H1 (cell line): ENCODE data around the gene TNNC1. TPM values are rescaled to one million over a fixed set of nuclear protein-coding genes. Genes with fewer than 3 reads are reported as not detected.

ENCODE experiments used
- CTCF ChIA-PET: fragments of 300-600 bp; sonication (Branson Sonifier 250); formaldehyde crosslinking; loops from one replicate; lab custom pipeline; 2021; ENCODE audit not compliant: partially characterized antibody; lab: Charles Lee
- POLR2A ChIA-PET: fragments of 300-600 bp; sonication (Branson Sonifier 250); formaldehyde crosslinking; loops from one replicate; lab custom pipeline; 2021; ENCODE audit warnings: inconsistent platforms; ENCODE audit not compliant: partially characterized antibody; lab: Charles Lee
- DNase-seq, 2 experiments: peaks; one replicate each; pipeline versions ENCODE4 v3.0.0 to v3.0.0-alpha.2; 2010 to 2022; ENCODE audit warnings: low spot score in 2 of 2, low read depth in 1 of 2, mixed read lengths in 1 of 2
- FAIRE-seq: peaks from 2 replicates; lab custom pipeline; 2011; peaks lifted over from hg19 to GRCh38; lab: Jason Lieb, UNC
- H2AFZ ChIP-seq: 2 replicates; pipeline ENCODE4 v1.8.1; 2012; ENCODE audit warnings: low read length, inconsistent platforms
- H2AK5ac ChIP-seq: 2 replicates; pipeline ENCODE4 v1.6.1; 2013; ENCODE audit warnings: low read depth, low read length
- H2BK120ac ChIP-seq: replicated peaks from 2 replicates; pipeline ENCODE3; 2013; ENCODE audit warnings: low read depth, low read length, inconsistent platforms
- H2BK12ac ChIP-seq: 2 replicates; pipeline ENCODE4 v1.6.1; 2013; ENCODE audit warnings: low read depth, low read length
- H2BK15ac ChIP-seq: 2 replicates; pipeline ENCODE4 v1.6.1; 2013; ENCODE audit warnings: low read length
- H2BK20ac ChIP-seq: 2 replicates; pipeline ENCODE4 v1.6.1; 2013; ENCODE audit warnings: low read length
- H2BK5ac ChIP-seq: 2 replicates; pipeline ENCODE4 v1.6.1; 2013; ENCODE audit warnings: low read depth, low read length
- H3K14ac ChIP-seq: 2 replicates; pipeline ENCODE4 v1.6.1; 2013; ENCODE audit warnings: inconsistent platforms; ENCODE audit not compliant: insufficient read length
- H3K18ac ChIP-seq: 2 replicates; pipeline ENCODE4 v1.6.1; 2013; ENCODE audit warnings: low read length; ENCODE audit errors: extremely low read depth
- H3K23ac ChIP-seq: 2 replicates; pipeline ENCODE4 v1.6.1; 2013; ENCODE audit warnings: inconsistent platforms; ENCODE audit not compliant: insufficient read length
- H3K23me2 ChIP-seq: 2 replicates; pipeline ENCODE4 v1.6.1; 2013; ENCODE audit warnings: low read depth, low read length
- H3K27ac ChIP-seq: 2 replicates; pipeline ENCODE4 v1.6.1; 2011; ENCODE audit warnings: low read depth, low read length, inconsistent platforms
- H3K27me3 ChIP-seq, 4 experiments: replicated peaks in 1 of 4; 1 replicate in 1 of 4; 2 replicates in 3 of 4; pipeline versions ENCODE4 v1.6.1 to v1.8.1; 2011 to 2013; ENCODE audit warnings: low read length in 3 of 4, mild to moderate bottlenecking in 3 of 4, inconsistent platforms in 2 of 4, mixed read lengths in 2 of 4, moderate library complexity in 1 of 4; ENCODE audit not compliant: control insufficient read depth in 3 of 4, insufficient read depth in 3 of 4; ENCODE audit errors: extremely low read depth in 1 of 4
- H3K36me3 ChIP-seq, 4 experiments: 2 replicates each; pipeline versions ENCODE4 v1.6.1 to v1.8.1; 2011 to 2013; ENCODE audit warnings: mild to moderate bottlenecking in 4 of 4, low read length in 3 of 4, moderate library complexity in 2 of 4, control low read depth in 1 of 4, inconsistent platforms in 1 of 4; ENCODE audit not compliant: insufficient read depth in 4 of 4, control insufficient read depth in 2 of 4
- H3K4ac ChIP-seq: replicated peaks from 2 replicates; pipeline ENCODE3; 2013; ENCODE audit warnings: low read length, low read depth, mixed read lengths, inconsistent platforms; ENCODE audit not compliant: insufficient read length
- H3K4me1 ChIP-seq, 4 experiments: replicated peaks in 1 of 4; 1 replicate in 1 of 4; 2 replicates in 3 of 4; pipeline versions ENCODE4 v1.6.1 to v1.8.1; 2011 to 2013; ENCODE audit warnings: low read length in 3 of 4, inconsistent platforms in 2 of 4, mixed read lengths in 1 of 4; ENCODE audit not compliant: insufficient read depth in 4 of 4, control insufficient read depth in 3 of 4
- H3K4me2 ChIP-seq, 2 experiments: 2 replicates each; pipeline versions ENCODE4 v1.6.1 to v1.8.1; 2011 to 2013; ENCODE audit warnings: low read depth in 2 of 2, low read length in 2 of 2, control low read depth in 1 of 2, inconsistent platforms in 1 of 2, mild to moderate bottlenecking in 1 of 2; ENCODE audit not compliant: insufficient read depth in 1 of 2
- H3K4me3 ChIP-seq, 4 experiments: fragments of 200-600, 300-600 bp in 1 of 4; sonication (generic), shearing (Covaris generic), sonication (Bioruptor Twin) in 1 of 4; 2 replicates each; pipeline versions ENCODE4 v1.5.1 to v1.8.1; 2011 to 2016; ENCODE audit warnings: low read length in 4 of 4, low read depth in 3 of 4, control low read depth in 2 of 4, inconsistent platforms in 2 of 4, mild to moderate bottlenecking in 2 of 4, mixed read lengths in 1 of 4, moderate library complexity in 1 of 4; ENCODE audit not compliant: insufficient read depth in 2 of 4; ENCODE audit errors: extremely low read depth in 1 of 4
- H3K56ac ChIP-seq: replicated peaks from 2 replicates; pipeline ENCODE3; 2013; ENCODE audit warnings: low read depth, mild to moderate bottlenecking, mixed read lengths, low read length, inconsistent platforms; ENCODE audit not compliant: insufficient read length
- H3K79me1 ChIP-seq: 2 replicates; pipeline ENCODE4 v1.6.1; 2013; ENCODE audit warnings: low read depth, low read length, control low read depth
- H3K79me2 ChIP-seq, 2 experiments: 2 replicates each; pipeline versions ENCODE4 v1.6.1 to v1.8.1; 2012 to 2013; ENCODE audit warnings: low read length in 2 of 2, mild to moderate bottlenecking in 2 of 2, inconsistent platforms in 1 of 2; ENCODE audit not compliant: insufficient read depth in 2 of 2, control insufficient read depth in 1 of 2
- H3K9ac ChIP-seq, 4 experiments: replicated peaks in 1 of 4; 1 replicate in 1 of 4; 2 replicates in 3 of 4; pipeline versions ENCODE4 v1.6.1 to v1.8.1; 2011 to 2013; ENCODE audit warnings: low read depth in 3 of 4, low read length in 3 of 4, control low read depth in 2 of 4, mild to moderate bottlenecking in 2 of 4, moderate library complexity in 2 of 4, inconsistent platforms in 1 of 4; ENCODE audit errors: extremely low read depth in 1 of 4
- H3K9me3 ChIP-seq, 2 experiments: 2 replicates each; pipeline versions ENCODE4 v1.6.1 to v1.8.1; 2012 to 2013; ENCODE audit warnings: mild to moderate bottlenecking in 2 of 2, moderate library complexity in 2 of 2, control low read depth in 1 of 2, inconsistent platforms in 1 of 2, low read depth in 1 of 2, low read length in 1 of 2, mixed read lengths in 1 of 2; ENCODE audit not compliant: insufficient read depth in 2 of 2
- H4K20me1 ChIP-seq, 2 experiments: replicated peaks in 1 of 2; 2 replicates each; pipeline versions ENCODE3 to v1.8.1; 2011 to 2013; ENCODE audit warnings: inconsistent platforms in 2 of 2, low read length in 2 of 2, mild to moderate bottlenecking in 1 of 2; ENCODE audit not compliant: insufficient read depth in 2 of 2, control insufficient read depth in 1 of 2
- H4K5ac ChIP-seq: 2 replicates; pipeline ENCODE4 v1.6.1; 2013; ENCODE audit warnings: low read length, low read depth, mixed read lengths, inconsistent platforms; ENCODE audit not compliant: insufficient read length
- H4K8ac ChIP-seq: 2 replicates; pipeline ENCODE4 v1.8.0; 2013; ENCODE audit warnings: mild to moderate bottlenecking, moderate library complexity, low read length, inconsistent platforms; ENCODE audit not compliant: insufficient read depth; ENCODE audit errors: extremely low read depth
- H4K91ac ChIP-seq: replicated peaks from 2 replicates; pipeline ENCODE3; 2013; ENCODE audit warnings: low read length, mixed read lengths, inconsistent platforms; ENCODE audit not compliant: insufficient read length
- BACH1 ChIP-seq: IDR thresholded peaks from 2 replicates; pipeline ENCODE4 v1.6.1; 2012; ENCODE audit warnings: low read length, improper control_type of control experiment
- CBX5 ChIP-seq: fragments of 300-800, 300-1000 bp; sonication (generic); IDR thresholded peaks from 2 replicates; pipeline ENCODE4 v1.7.1; 2016; ENCODE audit warnings: antibody characterized with exemption, low read length, low read depth
- CREB1 ChIP-seq: IDR thresholded peaks from 2 replicates; pipeline ENCODE4 v1.6.1; 2012; ENCODE audit warnings: inconsistent platforms
- YY1 ChIP-seq: IDR thresholded peaks from 2 replicates; pipeline ENCODE4 v1.6.1; 2011; ENCODE audit warnings: low read depth, mild to moderate bottlenecking, low read length
- WGBS, 2 experiments: shearing (Covaris generic) in 1 of 2; methylation state at CpG; one replicate each; pipeline versions ENCODE4 v1.1.6 to v1.1.7; 2013 to 2015; ENCODE audit warnings: low lambda C conversion rate in 2 of 2, mixed read lengths in 2 of 2, inconsistent platforms in 1 of 2, low coverage in 1 of 2, missing lambda C conversion rate in 1 of 2; ENCODE audit not compliant: insufficient replicate concordance in 2 of 2, insufficient coverage in 1 of 2, insufficient read length in 1 of 2; ENCODE audit errors: extremely low coverage in 1 of 2, missing lambda C conversion rate in 1 of 2; 5-methylcytosine and 5-hydroxymethylcytosine counted together
- polyA plus RNA-seq, 7 experiments: library from polyadenylated mRNA; depleted of rRNA in 3 of 7; stranded (reverse) in 5 of 7; unstranded in 2 of 7; fragments of >200 nt in 5 of 7; fragments of 200-250 nt in 2 of 7; gene quantifications; 1 replicate in 5 of 7; 2 replicates in 1 of 7; 4 replicates in 1 of 7; pipeline versions ENCODE4 v1.2.1 to v1.2.3, GENCODE V29; 2011 to 2013; ENCODE audit warnings: missing spikeins in 2 of 7, mixed read lengths in 2 of 7
- total RNA-seq: library from RNA; stranded (reverse); fragmentation: NEBNext Ultra II Directional; extraction: Animal tissue kit (Norgen Biotek cat#: 25700); gene quantifications from 2 replicates; pipeline ENCODE4 v1.2.1, GENCODE V29; 2021

TNNC1 gene
- total and polyA plus RNA-seq, 2 of the 8 experiments (the other 6 are each of a cell fraction or from before 2014, with no cell fraction given): 5.8 to 16.4 TPM

GRCh38 chr3:52469001-52469400 is 15.2 kb upstream of the TNNC1 start:
- Histone ChIP-seq H4K91ac (no peak overlapping the region), H3K36me3 (peaks cover 12 to 41% (median 23%) of the 10 kb centered on the region in 4 experiments; a peak in 7 of 8 replicates), H3K4me3 (no peak overlapping the region), H4K20me1 (peaks cover 2 to 23% of the 10 kb centered on the region in 2 experiments), H3K79me2 (peaks cover 0 to 14% of the 10 kb centered on the region in 2 experiments; a peak in 1 of 4 replicates), H3K56ac (no peak overlapping the region), H2BK120ac (no peak overlapping the region), H3K27me3 (no peaks in the 10 kb centered on the region; a peak in 1 of 7 replicates), H2AFZ (no peak overlapping the region), H3K23ac (no peak overlapping the region), H3K4me1 (no peaks in the 10 kb centered on the region; a peak in 3 of 7 replicates), H3K9me3 (no peaks in the 10 kb centered on the region), H3K23me2 (no peaks in the 10 kb centered on the region), H2BK12ac (no peak overlapping the region), H2BK5ac (no peak overlapping the region), H3K4ac (no peak overlapping the region), H4K8ac (no peak overlapping the region), H2BK20ac (no peak overlapping the region), H3K18ac (no peak overlapping the region), H2BK15ac (no peak overlapping the region), H3K14ac (no peak overlapping the region), H3K79me1 (peaks cover 14% of the 10 kb centered on the region), H2AK5ac (no peak overlapping the region), H3K27ac (no peak overlapping the region), H3K9ac (no peak overlapping the region), H4K5ac (no peak overlapping the region), H3K4me2 (no peak overlapping the region)
- TF ChIP-seq YY1: no peak
- TF ChIP-seq CBX5: no peak
- TF ChIP-seq CREB1: no peak
- TF ChIP-seq BACH1: no peak
- WGBS, 2 experiments: 75% methylated on average over 5 of the region's 5 CpGs; no CpG with 5 or more reads in 1 of the 2 experiments
- CTCF ChIA-PET: interaction anchor here (0.8 to 8.1 kb wide), 8 partner anchors 11 to 76 kb away, joined by 3 to 79 read pairs (median 10); partner anchors contain the start of genes NISCH, SEMA3G and STAB1
- POLR2A ChIA-PET: interaction anchor here (0.7 to 2.0 kb wide), 3 partner anchors 10 to 76 kb away, joined by 3 to 5 read pairs (median 3); no protein-coding TSS in a partner anchor
- DNase-seq: no peak
- no peak for FAIRE-seq
